ENCODE measurements around the gene RNF112.

DNA sequence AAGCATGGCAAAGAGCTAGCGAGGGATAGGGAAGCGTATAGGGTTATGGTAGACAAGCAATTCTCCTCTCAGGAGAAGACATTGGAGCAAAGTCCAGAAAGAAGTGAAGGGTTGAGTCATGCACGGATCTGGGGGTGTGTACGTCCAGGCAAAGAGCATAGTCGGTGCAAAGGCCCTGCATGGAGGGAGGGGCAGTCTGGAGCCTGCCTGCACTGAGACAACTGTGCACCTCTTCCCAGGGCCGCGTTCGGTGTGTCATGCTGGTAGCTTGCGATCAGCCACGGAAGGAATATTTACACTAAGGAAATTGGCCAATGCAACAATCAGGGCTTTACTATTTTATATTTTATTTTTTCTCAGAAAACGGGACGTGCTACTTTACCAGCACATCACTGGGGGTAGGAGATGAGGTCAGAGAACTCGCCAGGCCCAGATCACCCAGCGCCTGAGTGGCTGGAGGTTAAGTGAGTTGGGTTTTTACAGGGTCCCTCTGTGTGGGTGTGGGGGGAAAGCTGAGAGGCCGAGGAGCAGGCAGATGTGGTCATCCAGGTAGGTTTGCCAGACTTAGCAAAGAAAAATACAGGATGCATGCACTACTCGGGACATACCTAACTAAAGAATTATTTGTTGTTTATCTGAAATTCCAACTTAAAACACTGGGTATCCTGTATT lies 41.8 kb upstream of the RNF112 start:
- TF ChIP-seq ZNF274 (IDR thresholded peaks at IDR 0.05; ENCODE audit: low read depth, low read length) (no peak), YY1 (IDR thresholded peaks at IDR 0.05; ENCODE audit: insufficient read depth, insufficient read length) (no peak)
